Measurements from ENCODE around the gene EFNB2.

DNA sequence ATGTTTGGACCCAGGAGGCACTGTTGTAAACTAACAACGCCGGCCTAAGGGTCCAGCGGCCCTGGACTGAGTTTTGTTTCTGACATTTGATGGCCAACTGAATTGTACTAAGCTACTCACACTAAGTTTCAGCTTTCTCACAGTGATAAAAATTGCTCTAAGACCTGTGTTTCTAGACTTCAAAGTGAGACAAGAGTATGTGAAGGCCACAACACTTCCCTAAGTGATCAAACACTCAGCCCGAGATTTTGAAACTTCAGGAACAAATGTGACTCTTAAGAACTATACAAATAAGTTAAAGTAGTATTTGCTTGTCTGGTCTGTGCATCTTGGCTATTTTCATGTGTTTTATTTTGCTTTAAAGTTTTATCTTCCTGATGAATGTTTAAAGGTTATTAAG, 30.2 kb downstream of the EFNB2 start:
- no peak for TF ChIP-seq POLR2A (IDR thresholded peaks at IDR 0.05)
- TF ChIP-seq, protein P1, sequence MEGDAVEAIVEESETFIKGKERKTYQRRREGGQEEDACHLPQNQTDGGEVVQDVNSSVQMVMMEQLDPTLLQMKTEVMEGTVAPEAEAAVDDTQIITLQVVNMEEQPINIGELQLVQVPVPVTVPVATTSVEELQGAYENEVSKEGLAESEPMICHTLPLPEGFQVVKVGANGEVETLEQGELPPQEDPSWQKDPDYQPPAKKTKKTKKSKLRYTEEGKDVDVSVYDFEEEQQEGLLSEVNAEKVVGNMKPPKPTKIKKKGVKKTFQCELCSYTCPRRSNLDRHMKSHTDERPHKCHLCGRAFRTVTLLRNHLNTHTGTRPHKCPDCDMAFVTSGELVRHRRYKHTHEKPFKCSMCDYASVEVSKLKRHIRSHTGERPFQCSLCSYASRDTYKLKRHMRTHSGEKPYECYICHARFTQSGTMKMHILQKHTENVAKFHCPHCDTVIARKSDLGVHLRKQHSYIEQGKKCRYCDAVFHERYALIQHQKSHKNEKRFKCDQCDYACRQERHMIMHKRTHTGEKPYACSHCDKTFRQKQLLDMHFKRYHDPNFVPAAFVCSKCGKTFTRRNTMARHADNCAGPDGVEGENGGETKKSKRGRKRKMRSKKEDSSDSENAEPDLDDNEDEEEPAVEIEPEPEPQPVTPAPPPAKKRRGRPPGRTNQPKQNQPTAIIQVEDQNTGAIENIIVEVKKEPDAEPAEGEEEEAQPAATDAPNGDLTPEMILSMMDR (IDR thresholded peaks at IDR 0.05) = no peak

Data from body of pancreas (tissue), 4 donors.